Parathyroid adenoma (tissue), 2 donors: ENCODE measurements around the gene CCL2.

Experiments used
- H2AFZ ChIP-seq: fragments of 300-600 bp; sonication (generic); one replicate; pipeline ENCODE4 v1.7.0; 2017; ENCODE audit warnings: antibody characterized with exemption, mild to moderate bottlenecking
- H3K27ac ChIP-seq: fragments of 300-600 bp; sonication (generic); one replicate; pipeline ENCODE4 v1.7.0; 2017
- H3K27me3 ChIP-seq: fragments of 300-600 bp; sonication (generic); one replicate; pipeline ENCODE4 v1.7.0; 2017; ENCODE audit warnings: low read length; ENCODE audit not compliant: control insufficient read depth, insufficient read depth
- H3K36me3 ChIP-seq: fragments of 300-600 bp; sonication (generic); one replicate; pipeline ENCODE4 v1.7.0; 2017; ENCODE audit warnings: low read length; ENCODE audit not compliant: control insufficient read depth, insufficient read depth
- H3K4me1 ChIP-seq: fragments of 300-600 bp; sonication (generic); one replicate; pipeline ENCODE4 v1.7.0; 2017; ENCODE audit warnings: control low read depth
- H3K4me2 ChIP-seq: fragments of 300-600 bp; sonication (generic); one replicate; pipeline ENCODE4 v1.7.0; 2017; ENCODE audit warnings: low read length
- H3K4me3 ChIP-seq: fragments of 300-600 bp; sonication (generic); one replicate; pipeline ENCODE4 v1.7.0; 2017; ENCODE audit warnings: low read depth, low read length
- H3K79me2 ChIP-seq: fragments of 300-600 bp; sonication (generic); one replicate; pipeline ENCODE4 v1.7.0; 2017; ENCODE audit warnings: control low read depth
- H3K9ac ChIP-seq: fragments of 300-600 bp; sonication (generic); one replicate; pipeline ENCODE4 v1.7.0; 2017; ENCODE audit warnings: mild to moderate bottlenecking
- H3K9me3 ChIP-seq: fragments of 300-600 bp; sonication (generic); one replicate; pipeline ENCODE4 v1.7.0; 2017; ENCODE audit warnings: low read length; ENCODE audit not compliant: control insufficient read depth
- CTCF ChIP-seq: fragments of 300-600 bp; sonication (generic); IDR thresholded peaks from one replicate; pipeline ENCODE4 v1.7.0; 2017; ENCODE audit warnings: antibody characterized with exemption, mild to moderate bottlenecking
- donor health status: primary hyperparathyroidism.

The CCL2 gene

GRCh38 chr17:34285286-34285792, 30.3 kb downstream of the CCL2 start, which contains the start of gene CCL11:
Gene CCL11, plus strand, starts transcription at chr17:34285742. Its CDS starts 67 bp downstream, at chr17:34285809.
- Histone ChIP-seq H3K9me3 (no peaks in the 10 kb centered on the region), H3K4me1 (no peaks in the 10 kb centered on the region), H3K4me3 (no peak within 1 kb of the TSS), H3K4me2 (no peak within 1 kb of the TSS), H3K27me3 (no peaks in the 10 kb centered on the region), H3K79me2 (no peaks in the 10 kb centered on the region), H2AFZ (no peak within 1 kb of the TSS), H3K9ac (no peak within 1 kb of the TSS), H3K27ac (no peak within 1 kb of the TSS), H3K36me3 (no peaks in the 10 kb centered on the region)
- TF ChIP-seq CTCF: no peak

- H3K36me3 ChIP-seq: no peaks in the 10 kb centered on the region
- no peaks in the 10 kb centered on the region for H3K4me1 ChIP-seq
- no peak overlapping the region for H3K4me3 ChIP-seq
- H3K27ac ChIP-seq: no peak overlapping the region
- no peak overlapping the region for H2AFZ ChIP-seq
- H3K79me2 ChIP-seq: no peaks in the 10 kb centered on the region
- no peaks in the 10 kb centered on the region for H3K9me3 ChIP-seq
- TF ChIP-seq CTCF: no peak
- no peaks in the 10 kb centered on the region for H3K27me3 ChIP-seq
- H3K4me2 ChIP-seq: no peak overlapping the region
- no peak overlapping the region for H3K9ac ChIP-seq
These were observed 32.8 kb downstream of the CCL2 start for GRCh38 chr17:34287875-34288274.

DNA sequence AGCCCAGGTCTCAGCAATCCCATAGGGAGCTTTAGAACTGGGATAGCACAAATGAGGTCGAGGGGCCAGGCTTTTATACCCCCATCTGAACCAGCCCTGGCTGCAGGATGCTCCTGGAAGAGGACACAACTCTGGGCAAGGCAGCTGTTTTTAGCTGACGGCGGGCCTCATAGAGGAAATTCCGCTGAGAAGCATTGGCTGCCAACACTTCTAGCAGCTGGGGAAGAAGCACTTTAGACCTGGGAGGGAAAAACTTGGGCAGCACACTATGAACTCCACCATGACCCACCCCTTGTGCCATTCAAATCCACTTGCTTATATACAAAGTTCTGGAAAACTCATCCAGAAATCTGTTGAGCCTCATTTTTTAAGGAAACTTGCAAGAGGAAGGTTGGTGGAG, 35.5 kb downstream of the CCL2 start:
- Histone ChIP-seq H3K4me3 (no peak overlapping the region), H3K4me2 (no peak overlapping the region), H3K9me3 (no peaks in the 10 kb centered on the region), H2AFZ (no peak overlapping the region), H3K79me2 (no peaks in the 10 kb centered on the region), H3K4me1 (no peaks in the 10 kb centered on the region), H3K27me3 (no peaks in the 10 kb centered on the region), H3K36me3 (no peaks in the 10 kb centered on the region), H3K27ac (no peak overlapping the region), H3K9ac (no peak overlapping the region)
- no peak for TF ChIP-seq CTCF

DNA sequence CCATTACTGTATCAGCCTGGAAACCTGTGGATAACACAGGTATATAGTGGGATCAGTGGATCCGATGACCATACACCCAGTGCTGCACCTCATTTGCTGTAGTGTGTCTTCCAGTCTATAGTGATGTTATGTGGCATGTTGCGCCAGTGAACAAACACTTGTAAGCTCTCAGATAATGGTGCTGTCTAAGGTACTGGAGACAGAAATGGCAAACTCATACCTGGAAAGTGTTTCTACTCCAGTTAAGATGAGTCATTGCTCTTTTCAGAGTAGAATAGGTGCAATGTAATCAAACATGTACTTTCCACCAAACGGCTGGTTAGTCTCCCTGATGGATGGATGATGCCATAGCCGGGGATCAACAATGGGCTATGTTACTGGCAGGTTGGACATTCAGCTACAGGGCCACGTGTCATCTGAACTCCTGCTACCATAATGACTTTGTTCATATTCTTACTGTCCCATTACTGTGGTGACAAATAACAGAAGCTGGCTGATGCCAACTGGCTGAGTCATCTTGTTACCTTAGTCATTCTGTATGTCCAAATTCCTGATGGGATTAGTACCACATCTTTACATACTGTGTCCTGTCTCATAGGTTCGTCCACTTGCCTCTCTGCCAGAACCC, 36.8 kb downstream of the CCL2 start:
- H3K27me3 ChIP-seq: no peaks in the 10 kb centered on the region
- TF ChIP-seq CTCF: no peak
- no peaks in the 10 kb centered on the region for H3K4me1 ChIP-seq
- H3K79me2 ChIP-seq: no peaks in the 10 kb centered on the region
- no peak overlapping the region for H3K4me3 ChIP-seq
- H3K36me3 ChIP-seq: no peaks in the 10 kb centered on the region
- no peak overlapping the region for H3K9ac ChIP-seq
- no peak overlapping the region for H3K27ac ChIP-seq
- H3K9me3 ChIP-seq: no peaks in the 10 kb centered on the region
- H2AFZ ChIP-seq: no peak overlapping the region
- no peak overlapping the region for H3K4me2 ChIP-seq

- H3K4me3 ChIP-seq: no peak overlapping the region
- no peaks in the 10 kb centered on the region for H3K27me3 ChIP-seq
- H3K27ac ChIP-seq: no peak overlapping the region
- H3K36me3 ChIP-seq: no peaks in the 10 kb centered on the region
- no peaks in the 10 kb centered on the region for H3K4me1 ChIP-seq
- H3K9me3 ChIP-seq: no peaks in the 10 kb centered on the region
- no peak overlapping the region for H2AFZ ChIP-seq
- H3K4me2 ChIP-seq: no peak overlapping the region
- H3K79me2 ChIP-seq: no peaks in the 10 kb centered on the region
- TF ChIP-seq CTCF: no peak
- no peak overlapping the region for H3K9ac ChIP-seq
These were observed 43.9 kb downstream of the CCL2 start for GRCh38 chr17:34299027-34299426.
